ENCODE measurements around the gene GRIK4. TPM values are rescaled to one million over a fixed set of nuclear protein-coding genes. Genes with fewer than 3 reads are reported as not detected.

The GRIK4 gene
- total RNA-seq, 1 donor from 2014 or later = 4.3 TPM

DNA sequence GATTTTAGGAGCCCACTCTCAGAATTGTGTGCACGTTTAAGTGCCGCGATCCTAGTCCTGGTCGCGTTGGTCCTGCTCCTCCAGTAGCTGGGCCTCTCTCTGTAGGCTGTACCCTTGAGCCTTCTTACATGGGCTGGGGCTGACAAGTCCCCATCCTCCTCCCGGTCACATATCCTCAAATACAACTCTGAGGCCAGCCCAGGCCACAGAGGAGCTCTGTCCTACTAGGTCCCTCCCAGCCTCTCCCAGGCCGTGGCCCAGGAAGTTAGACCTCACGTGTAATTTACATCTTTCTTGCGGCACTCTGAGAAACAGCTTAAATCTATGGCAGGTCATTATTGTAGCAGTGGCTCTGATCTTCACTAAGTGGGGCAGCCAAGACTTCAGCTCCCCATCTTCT lies 305.2 kb downstream of the GRIK4 start:
- H3K9me3 ChIP-seq = no peaks in the 10 kb centered on the region
- intact Hi-C loops (cut with DNase I) = no loop called here
- no peaks in the 10 kb centered on the region for H3K27me3 ChIP-seq

DNA sequence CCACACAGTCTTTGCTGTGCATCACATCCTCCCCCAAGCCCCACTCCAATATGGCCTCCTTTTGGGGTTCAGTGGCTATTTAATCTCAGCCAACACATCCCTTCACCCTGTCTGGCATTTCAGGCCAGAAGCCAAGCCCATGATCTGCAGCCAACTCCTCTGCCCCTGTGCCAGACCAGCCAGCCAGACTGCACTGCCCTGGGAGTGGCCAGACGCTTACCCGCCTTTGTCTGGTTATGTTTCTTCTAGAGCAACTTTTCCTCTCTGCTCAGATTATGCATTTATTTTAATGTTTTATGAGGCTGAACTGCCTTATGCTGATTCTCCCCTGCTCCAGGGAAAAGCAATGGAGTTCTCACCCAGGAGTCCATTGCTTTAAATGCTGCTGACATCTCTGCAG lies 305.6 kb downstream of the GRIK4 start:
- no peaks in the 10 kb centered on the region for H3K4me1 ChIP-seq
- intact Hi-C loops (cut with DNase I) = no loop called here
- DNase-seq (no peak), ATAC-seq (no peak)
- no peak overlapping the region for H3K27ac ChIP-seq
- TF ChIP-seq, protein P1, sequence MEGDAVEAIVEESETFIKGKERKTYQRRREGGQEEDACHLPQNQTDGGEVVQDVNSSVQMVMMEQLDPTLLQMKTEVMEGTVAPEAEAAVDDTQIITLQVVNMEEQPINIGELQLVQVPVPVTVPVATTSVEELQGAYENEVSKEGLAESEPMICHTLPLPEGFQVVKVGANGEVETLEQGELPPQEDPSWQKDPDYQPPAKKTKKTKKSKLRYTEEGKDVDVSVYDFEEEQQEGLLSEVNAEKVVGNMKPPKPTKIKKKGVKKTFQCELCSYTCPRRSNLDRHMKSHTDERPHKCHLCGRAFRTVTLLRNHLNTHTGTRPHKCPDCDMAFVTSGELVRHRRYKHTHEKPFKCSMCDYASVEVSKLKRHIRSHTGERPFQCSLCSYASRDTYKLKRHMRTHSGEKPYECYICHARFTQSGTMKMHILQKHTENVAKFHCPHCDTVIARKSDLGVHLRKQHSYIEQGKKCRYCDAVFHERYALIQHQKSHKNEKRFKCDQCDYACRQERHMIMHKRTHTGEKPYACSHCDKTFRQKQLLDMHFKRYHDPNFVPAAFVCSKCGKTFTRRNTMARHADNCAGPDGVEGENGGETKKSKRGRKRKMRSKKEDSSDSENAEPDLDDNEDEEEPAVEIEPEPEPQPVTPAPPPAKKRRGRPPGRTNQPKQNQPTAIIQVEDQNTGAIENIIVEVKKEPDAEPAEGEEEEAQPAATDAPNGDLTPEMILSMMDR (IDR thresholded peaks at IDR 0.05) = no peak
- H3K4me3 ChIP-seq = no peak overlapping the region
- no peaks in the 10 kb centered on the region for H3K36me3 ChIP-seq
- H3K9me3 ChIP-seq = no peaks in the 10 kb centered on the region
- H3K27me3 ChIP-seq = no peaks in the 10 kb centered on the region

More for the DNA sequence above, 305.2 kb downstream of the GRIK4 start:
- Histone ChIP-seq H3K27ac (no peak overlapping the region), H3K4me3 (no peak overlapping the region), H3K36me3 (no peaks in the 10 kb centered on the region), H3K4me1 (no peaks in the 10 kb centered on the region)
- DNase-seq = no peak
- ATAC-seq = no peak
- TF ChIP-seq, protein P1 (IDR thresholded peaks at IDR 0.05) = no peak

DNA sequence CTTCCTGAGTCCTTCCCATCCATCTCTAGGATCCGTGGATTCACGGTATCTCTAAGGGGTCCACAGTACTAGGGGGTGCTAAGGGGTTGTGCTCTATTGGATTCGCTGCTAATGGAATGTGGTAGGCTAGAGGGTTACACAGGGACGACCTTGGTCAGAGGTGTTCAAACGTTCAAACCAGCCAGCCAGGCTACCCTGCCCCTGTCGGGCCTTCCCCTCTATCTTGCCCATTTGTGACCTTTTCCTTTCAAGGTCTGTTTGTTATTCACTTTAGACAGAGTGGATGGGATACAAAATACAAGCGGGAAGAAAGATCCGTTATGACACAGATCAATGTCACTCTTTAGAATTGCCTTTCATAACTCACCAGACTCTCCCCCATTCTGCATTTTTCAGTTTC lies 306.5 kb downstream of the GRIK4 start:
- no peaks in the 10 kb centered on the region for H3K9me3 ChIP-seq
- no peak overlapping the region for H3K4me3 ChIP-seq
- H3K27ac ChIP-seq = no peak overlapping the region
- H3K4me1 ChIP-seq = no peaks in the 10 kb centered on the region
- no peaks in the 10 kb centered on the region for H3K36me3 ChIP-seq
- ATAC-seq (no peak), DNase-seq (no peak)
- H3K27me3 ChIP-seq = no peaks in the 10 kb centered on the region
- intact Hi-C loops (cut with DNase I) = no loop called here
- TF ChIP-seq, protein P1 (IDR thresholded peaks at IDR 0.05) = no peak

DNA sequence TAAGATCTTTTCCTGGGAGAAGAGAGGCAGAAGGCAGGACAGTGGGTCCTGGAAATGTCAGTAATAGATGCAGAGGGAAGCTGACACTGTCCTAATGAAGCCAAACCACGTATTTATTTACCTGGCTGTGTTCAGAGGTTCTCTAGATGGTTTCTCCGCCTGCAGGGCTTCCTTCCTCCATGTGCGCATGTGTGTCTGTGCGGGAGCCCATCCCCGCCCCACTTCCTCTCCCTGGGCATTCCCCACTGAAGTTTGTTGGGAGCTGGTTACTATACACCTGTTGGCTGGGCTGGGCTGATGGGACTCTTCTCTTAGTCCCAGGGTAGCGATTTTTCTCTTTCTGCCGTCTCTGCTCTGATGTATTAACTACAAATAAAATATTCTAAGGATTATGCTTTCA lies 307.5 kb downstream of the GRIK4 start:
- Histone ChIP-seq H3K4me1 (no peaks in the 10 kb centered on the region), H3K27me3 (no peaks in the 10 kb centered on the region), H3K36me3 (no peaks in the 10 kb centered on the region), H3K27ac (no peak overlapping the region), H3K9me3 (no peaks in the 10 kb centered on the region), H3K4me3 (no peak overlapping the region)
- no peak for DNase-seq
- TF ChIP-seq, protein P1 (IDR thresholded peaks at IDR 0.05) = no peak
- intact Hi-C loops (cut with DNase I) = no loop called here
- ATAC-seq = no peak

DNA sequence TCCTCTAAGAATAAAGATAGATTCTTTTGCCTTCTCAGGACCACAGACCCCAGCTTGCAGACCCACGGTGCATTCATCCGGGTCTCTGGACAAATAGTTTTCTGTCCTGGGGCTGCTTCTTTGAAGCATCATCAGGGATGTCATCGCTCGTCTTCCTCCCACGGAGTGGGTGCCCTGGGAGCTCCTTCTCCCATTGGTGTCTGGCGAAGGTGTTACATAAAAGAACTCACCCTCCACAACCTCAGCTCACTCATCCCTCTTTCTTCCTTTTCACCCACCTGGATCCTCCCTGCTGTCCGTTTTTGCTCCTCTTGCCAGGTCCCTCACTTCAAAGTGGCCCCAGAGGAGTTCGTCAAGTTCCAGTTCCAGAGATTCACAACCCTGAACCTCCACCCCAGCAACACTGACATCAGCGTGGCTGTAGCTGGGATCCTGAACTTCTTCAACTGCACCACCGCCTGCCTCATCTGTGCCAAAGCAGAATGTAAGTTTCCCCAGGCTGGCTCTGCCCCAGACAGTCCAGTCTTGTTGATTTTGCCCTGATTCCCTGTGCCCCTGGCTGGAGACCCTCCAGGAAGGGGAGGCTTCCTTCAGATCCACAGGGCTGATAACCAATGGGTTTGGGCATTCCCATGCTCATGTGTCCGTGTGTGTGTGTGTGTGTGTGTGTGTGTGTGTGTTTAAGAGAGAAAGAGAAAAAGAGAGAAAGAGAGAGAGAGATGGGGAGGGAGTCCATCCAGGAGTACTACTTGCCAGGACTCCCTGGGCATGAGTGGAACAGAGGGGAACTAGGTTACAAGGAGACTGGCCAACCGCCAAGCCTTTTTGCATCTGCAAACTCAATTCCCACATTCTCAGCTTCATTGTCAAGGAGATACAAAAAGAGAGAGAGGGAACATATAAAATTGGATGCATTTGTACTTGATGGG lies 308.2 kb downstream of the GRIK4 start:
- Histone ChIP-seq H3K36me3 (no peaks in the 10 kb centered on the region), H3K9me3 (no peaks in the 10 kb centered on the region), H3K27ac (no peak overlapping the region), H3K4me1 (no peaks in the 10 kb centered on the region), H3K4me3 (no peak overlapping the region), H3K27me3 (no peaks in the 10 kb centered on the region)
- intact Hi-C loops (cut with DNase I) = no loop called here
- TF ChIP-seq, protein P1 (IDR thresholded peaks at IDR 0.05) = no peak
- no peak for ATAC-seq
- DNase-seq = no peak

All from upper lobe of right lung (tissue), 1 donor.